Stimulated activated CD4-positive, alpha-beta T cell treated with anti-CD3 and anti-CD28 coated beads, Interleukin-1b, Interleukin-23, amount 100 ng/mL, for 1 hour (primary cell): ENCODE measurements around the gene BCL2L1.
"Not testable (repeated sequence)": the region's sequence is repeated elsewhere in the genome, so short reads cannot be mapped to it uniquely, and the experiment has no call there.

ENCODE experiments used
- DNase-seq, 2 donors: peaks; one replicate each; pipeline ENCODE4 v3.0.0-alpha.2; 2020; ENCODE audit warnings: low read depth in 2 of 2

Gene BCL2L1

GRCh38 chr20:31722257-31723068 lies at the start of gene BCL2L1:
Gene BCL2L1 (minus strand): TSS chr20:31722868. CDS start chr20:31722218, 650 bp downstream.
- peak in 1 of 2 donors; percentile 63 for DNase-seq

GRCh38 chr20:31770243-31770642 lies 47.6 kb upstream of the BCL2L1 start:
- no peak for DNase-seq

GRCh38 chr20:31769681-31770080 lies 47.0 kb upstream of the BCL2L1 start:
- DNase-seq: no peak

- DNase-seq: no peak
These were observed 45.1 kb upstream of the BCL2L1 start for GRCh38 chr20:31767805-31768204.

GRCh38 chr20:31764641-31765305 lies 42.1 kb upstream of the BCL2L1 start:
- DNase-seq: no peak

GRCh38 chr20:31760519-31761240 lies 38.0 kb upstream of the BCL2L1 start:
- DNase-seq: no peak

GRCh38 chr20:31759836-31760518 lies 37.3 kb upstream of the BCL2L1 start:
- DNase-seq: no peak

- no peak for DNase-seq
These were observed 36.3 kb upstream of the BCL2L1 start for GRCh38 chr20:31758991-31759390.

GRCh38 chr20:31758521-31758920 lies 35.9 kb upstream of the BCL2L1 start:
- DNase-seq: no peak

GRCh38 chr20:31757254-31757653 lies 34.6 kb upstream of the BCL2L1 start:
- no peak for DNase-seq

GRCh38 chr20:31751126-31751525 lies 28.5 kb upstream of the BCL2L1 start:
- DNase-seq: no peak

GRCh38 chr20:31749223-31749622 lies 26.6 kb upstream of the BCL2L1 start:
- no peak for DNase-seq

- no peak for DNase-seq
These were observed 25.0 kb upstream of the BCL2L1 start for GRCh38 chr20:31747640-31748039.

- DNase-seq: not testable (repeated sequence)
These were observed 24.4 kb upstream of the BCL2L1 start for GRCh38 chr20:31747028-31747427.

- DNase-seq: no peak
These were observed 23.6 kb upstream of the BCL2L1 start for GRCh38 chr20:31746068-31746878.

GRCh38 chr20:31740656-31741323 lies 18.1 kb upstream of the BCL2L1 start:
- no peak for DNase-seq

- DNase-seq: no peak
These were observed 17.5 kb upstream of the BCL2L1 start for GRCh38 chr20:31740208-31740607.

GRCh38 chr20:31739550-31739977 lies 16.9 kb upstream of the BCL2L1 start:
- no peak for DNase-seq

- peak; percentile 55 to 59 for DNase-seq
These were observed 16.3 kb upstream of the BCL2L1 start, which contains the start of gene TPX2 for GRCh38 chr20:31738729-31739549. Gene TPX2 (plus strand): TSS chr20:31739290. CDS start chr20:31757477, 18,187 bp downstream.
